Left lung (tissue), 10 donors: Measurements from ENCODE around the gene NPS. TPM values are rescaled to one million over a fixed set of nuclear protein-coding genes. Genes with fewer than 3 reads are reported as not detected.

Source experiments
- ATAC-seq: fragments of 200-7000 bp; cut with Tn5 transposase; one replicate; pipeline ENCODE4 v1.9.1; 2020; ENCODE audit warnings: moderate library complexity
- DNase-seq, 4 donors: peaks; one replicate each; pipeline ENCODE4 v3.0.0-alpha.2; 2013 to 2020
- H3K27ac ChIP-seq, 2 donors: fragments of 200-600 bp; sonication (generic) in 1 of 2; one replicate each; pipeline versions ENCODE4 v1.5.0 to v1.8.0; 2020 to 2021
- H3K27me3 ChIP-seq, 2 donors: fragments of 200-600 bp; sonication (generic) in 1 of 2; one replicate each; pipeline versions ENCODE4 v1.5.0 to v1.8.0; 2020 to 2021
- H3K36me3 ChIP-seq, 2 donors: fragments of 200-600 bp; sonication (generic) in 1 of 2; one replicate each; pipeline versions ENCODE4 v1.5.0 to v1.8.0; 2020 to 2021
- H3K4me1 ChIP-seq, 2 donors: fragments of 200-600 bp; one replicate each; pipeline ENCODE4 v1.8.0; 2021
- H3K4me3 ChIP-seq, 2 donors: fragments of 200-600 bp; sonication (generic) in 1 of 2; one replicate each; pipeline versions ENCODE4 v1.5.0 to v1.8.0; 2020 to 2021; ENCODE audit warnings: mild to moderate bottlenecking in 1 of 2
- H3K9me3 ChIP-seq, 2 donors: fragments of 200-600 bp; sonication (generic) in 1 of 2; one replicate each; pipeline versions ENCODE4 v1.5.0 to v1.8.0; 2020 to 2021
- CTCF ChIP-seq, 2 donors: fragments of 200-600 bp; sonication (generic) in 1 of 2; IDR thresholded peaks; one replicate each; pipeline versions ENCODE4 v1.5.0 to v1.8.0; 2021; ENCODE audit warnings: antibody characterized with exemption in 2 of 2
- intact Hi-C, 2 donors: fragments of 100-400 bp; cut with DNase I; formaldehyde crosslinking; loops; one replicate each; pipeline versions ENCODE4 v1.11.2 to v1.14.2; 2022
- polyA plus RNA-seq, 6 donors: library from polyadenylated mRNA; unstranded; fragments of 120-200 nt; gene quantifications; one replicate each; pipeline ENCODE4 v1.2.1, GENCODE V29; 2013; ENCODE audit not compliant: insufficient read length in 6 of 6
- total RNA-seq, 2 donors: library from RNA; stranded (reverse); fragmentation: NEBNext Ultra II Directional; extraction: Animal tissue kit (Norgen Biotek cat#: 25700); gene quantifications; one replicate each; pipeline ENCODE4 v1.2.1, GENCODE V29; 2021
- donor health status: DM: no; HTN: yes; CAD: no.
- donor health status: DM: no; HTN: no; CAD: no.

NPS gene
- total and polyA plus RNA-seq, 8 donors: not detected

- DNase-seq (no peak), ATAC-seq (no peak)
- no peaks in the 10 kb centered on the region for H3K9me3 ChIP-seq
- no peak overlapping the region for H3K4me3 ChIP-seq
- H3K27ac ChIP-seq: no peak overlapping the region
- no peak for TF ChIP-seq CTCF (IDR thresholded peaks at IDR 0.05)
- intact Hi-C loops: no loop called here
- H3K4me1 ChIP-seq: no peaks in the 10 kb centered on the region
- H3K36me3 ChIP-seq: no peaks in the 10 kb centered on the region
- H3K27me3 ChIP-seq: no peaks in the 10 kb centered on the region
These were observed 13.2 kb upstream of the NPS start for GRCh38 chr10:127535802-127536515.

GRCh38 chr10:127536972-127537760 lies 11.9 kb upstream of the NPS start:
- ATAC-seq: no peak
- H3K36me3 ChIP-seq: no peaks in the 10 kb centered on the region
- no peak overlapping the region for H3K27ac ChIP-seq
- H3K9me3 ChIP-seq: no peaks in the 10 kb centered on the region
- H3K4me1 ChIP-seq: no peaks in the 10 kb centered on the region
- no peak for TF ChIP-seq CTCF (IDR thresholded peaks at IDR 0.05)
- no peaks in the 10 kb centered on the region for H3K27me3 ChIP-seq
- intact Hi-C loops: no loop called here
- no peak for DNase-seq
- no peak overlapping the region for H3K4me3 ChIP-seq

- no peaks in the 10 kb centered on the region for H3K9me3 ChIP-seq
- intact Hi-C loops: no loop called here
- no peak overlapping the region for H3K4me3 ChIP-seq
- TF ChIP-seq CTCF (IDR thresholded peaks at IDR 0.05): no peak
- no peaks in the 10 kb centered on the region for H3K4me1 ChIP-seq
- no peak overlapping the region for H3K27ac ChIP-seq
- ATAC-seq (no peak), DNase-seq (no peak)
- H3K36me3 ChIP-seq: no peaks in the 10 kb centered on the region
- H3K27me3 ChIP-seq: no peaks in the 10 kb centered on the region
These were observed 11.2 kb upstream of the NPS start for GRCh38 chr10:127537924-127538323.

- intact Hi-C loops: no loop called here
- no peak for DNase-seq
- no peak overlapping the region for H3K4me3 ChIP-seq
- H3K27me3 ChIP-seq: no peaks in the 10 kb centered on the region
- ATAC-seq: no peak
- peaks cover 0 to 22% of the 10 kb centered on the region in 2 donors for H3K9me3 ChIP-seq
- H3K27ac ChIP-seq: no peak overlapping the region
- TF ChIP-seq CTCF (IDR thresholded peaks at IDR 0.05): no peak
- H3K4me1 ChIP-seq: no peaks in the 10 kb centered on the region
- H3K36me3 ChIP-seq: no peaks in the 10 kb centered on the region
These were observed 1.1 kb upstream of the NPS start for GRCh38 chr10:127548022-127548421.

- Histone ChIP-seq H3K36me3 (no peaks in the 10 kb centered on the region), H3K9me3 (peaks cover 0 to 7% of the 10 kb centered on the region in 2 donors), H3K27ac (no peak overlapping the region), H3K4me1 (no peaks in the 10 kb centered on the region), H3K4me3 (no peak overlapping the region), H3K27me3 (no peaks in the 10 kb centered on the region)
- DNase-seq: no peak
- no peak for TF ChIP-seq CTCF (IDR thresholded peaks at IDR 0.05)
- intact Hi-C loops: no loop called here
- no peak for ATAC-seq
These were observed 1.8 kb downstream of the NPS start for GRCh38 chr10:127550861-127551260.
